Adrenal gland (tissue), 5 donors: ENCODE measurements around the gene XYLT1.

ENCODE experiments used
- POLR2A ChIP-seq, 2 donors: fragments of 450-650 bp; IDR thresholded peaks; one replicate each; pipeline ENCODE4 v1.6.1; 2017; ENCODE audit warnings: antibody characterized with exemption in 2 of 2, mild to moderate bottlenecking in 2 of 2, moderate library complexity in 1 of 2
- TF ChIP-seq, protein P1 (sequence below), 6 experiments: fragments of 450-650 bp in 4 of 6; fragments of 200-600 bp in 2 of 6; sonication (generic) in 1 of 6; IDR thresholded peaks; 1 replicate in 5 of 6; 2 replicates in 1 of 6; pipeline versions ENCODE4 v1.5.1 to v1.8.0; 2016 to 2021; ENCODE audit warnings: antibody characterized with exemption in 6 of 6, mild to moderate bottlenecking in 2 of 6, moderate library complexity in 1 of 6
- donor health status: DM: no; HTN: no; CAD: no.

- TF ChIP-seq, protein P1, sequence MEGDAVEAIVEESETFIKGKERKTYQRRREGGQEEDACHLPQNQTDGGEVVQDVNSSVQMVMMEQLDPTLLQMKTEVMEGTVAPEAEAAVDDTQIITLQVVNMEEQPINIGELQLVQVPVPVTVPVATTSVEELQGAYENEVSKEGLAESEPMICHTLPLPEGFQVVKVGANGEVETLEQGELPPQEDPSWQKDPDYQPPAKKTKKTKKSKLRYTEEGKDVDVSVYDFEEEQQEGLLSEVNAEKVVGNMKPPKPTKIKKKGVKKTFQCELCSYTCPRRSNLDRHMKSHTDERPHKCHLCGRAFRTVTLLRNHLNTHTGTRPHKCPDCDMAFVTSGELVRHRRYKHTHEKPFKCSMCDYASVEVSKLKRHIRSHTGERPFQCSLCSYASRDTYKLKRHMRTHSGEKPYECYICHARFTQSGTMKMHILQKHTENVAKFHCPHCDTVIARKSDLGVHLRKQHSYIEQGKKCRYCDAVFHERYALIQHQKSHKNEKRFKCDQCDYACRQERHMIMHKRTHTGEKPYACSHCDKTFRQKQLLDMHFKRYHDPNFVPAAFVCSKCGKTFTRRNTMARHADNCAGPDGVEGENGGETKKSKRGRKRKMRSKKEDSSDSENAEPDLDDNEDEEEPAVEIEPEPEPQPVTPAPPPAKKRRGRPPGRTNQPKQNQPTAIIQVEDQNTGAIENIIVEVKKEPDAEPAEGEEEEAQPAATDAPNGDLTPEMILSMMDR (IDR thresholded peaks at IDR 0.05): no peak
- TF ChIP-seq POLR2A (IDR thresholded peaks at IDR 0.05): no peak
These were observed 39.8 kb upstream of the XYLT1 start for GRCh38 chr16:17510567-17510966.
